GM12891 (cell line): ENCODE measurements around the gene GCSH.

ENCODE experiments used
- DNase-seq: peaks from one replicate; pipeline ENCODE4 v3.0.0; 2011; ENCODE audit warnings: low spot score; ENCODE audit not compliant: insufficient read length
- FAIRE-seq: peaks from 2 replicates; lab custom pipeline; 2011; peaks lifted over from hg19 to GRCh38; lab: Jason Lieb, UNC
- PAX5 ChIP-seq: IDR thresholded peaks from 2 replicates; pipeline ENCODE4 v1.6.1; 2011; ENCODE audit warnings: low read length, moderate library complexity, mild to moderate bottlenecking; ENCODE audit not compliant: insufficient read depth, severe bottlenecking
- POLR2A ChIP-seq: IDR thresholded peaks from 2 replicates; pipeline ENCODE4 v1.6.1; 2011; ENCODE audit warnings: low read depth, low read length, control low read depth
- POLR2AphosphoS5 ChIP-seq: IDR thresholded peaks from 2 replicates; pipeline ENCODE4 v1.6.1; 2011; ENCODE audit warnings: low read depth, low read length, control low read depth
- POU2F2 ChIP-seq: IDR thresholded peaks from 2 replicates; pipeline ENCODE4 v1.6.1; 2011; ENCODE audit warnings: low read depth, mild to moderate bottlenecking, control low read depth, low read length, moderate library complexity
- SPI1 ChIP-seq: IDR thresholded peaks from 2 replicates; pipeline ENCODE4 v1.6.1; 2011; ENCODE audit warnings: low read depth, low read length, control low read depth
- TAF1 ChIP-seq: IDR thresholded peaks from 2 replicates; pipeline ENCODE4 v1.6.1; 2011; ENCODE audit warnings: low read depth, low read length, control low read depth

GCSH gene

DNA sequence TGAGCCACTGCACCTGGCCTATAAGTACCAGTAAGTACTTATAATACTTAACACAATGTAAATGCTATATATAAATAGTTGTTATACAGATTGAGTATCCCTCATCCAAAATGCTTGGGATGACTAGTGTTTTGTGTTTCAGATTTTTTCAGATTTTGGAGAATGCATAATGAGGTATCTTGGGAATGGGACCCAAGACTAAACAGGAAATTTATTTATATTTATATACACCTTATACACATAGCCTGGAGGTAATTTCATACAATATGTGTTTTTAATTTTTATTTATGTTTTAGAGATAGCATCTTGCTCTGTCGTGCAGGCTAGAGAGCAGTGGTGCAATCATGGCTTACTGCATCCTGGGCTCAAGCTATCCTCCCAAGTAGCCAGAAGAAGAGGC, 9.8 kb upstream of the GCSH start:
- TF ChIP-seq TAF1 (no peak), SPI1 (no peak), POU2F2 (no peak), PAX5 (no peak), POLR2AphosphoS5 (no peak), POLR2A (no peak)
- no peak for DNase-seq
- no peak for FAIRE-seq

DNA sequence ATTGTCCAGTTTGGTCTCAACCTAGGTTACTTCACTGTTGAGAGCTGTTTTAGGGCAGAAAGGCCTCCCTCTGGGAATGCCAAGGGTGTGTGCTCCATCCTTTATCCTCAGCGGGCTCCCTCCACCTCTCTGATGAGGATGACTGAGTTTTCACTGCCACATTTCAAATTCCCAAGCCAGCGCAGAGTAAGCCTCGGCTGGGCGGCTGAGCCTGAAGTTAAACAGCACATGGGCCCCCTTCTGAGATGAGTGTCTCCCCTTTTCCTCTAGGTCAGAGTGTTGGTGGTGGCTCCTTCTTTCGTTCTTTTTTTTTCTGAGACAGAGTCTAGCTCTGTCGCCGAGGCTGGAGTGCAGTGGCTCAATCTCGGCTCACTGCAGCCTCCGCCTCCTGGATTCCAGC, 5.5 kb upstream of the GCSH start:
- no peak for DNase-seq
- TF ChIP-seq PAX5 (no peak), SPI1 (no peak), TAF1 (no peak), POLR2A (no peak), POLR2AphosphoS5 (no peak), POU2F2 (no peak)
- no peak for FAIRE-seq

DNA sequence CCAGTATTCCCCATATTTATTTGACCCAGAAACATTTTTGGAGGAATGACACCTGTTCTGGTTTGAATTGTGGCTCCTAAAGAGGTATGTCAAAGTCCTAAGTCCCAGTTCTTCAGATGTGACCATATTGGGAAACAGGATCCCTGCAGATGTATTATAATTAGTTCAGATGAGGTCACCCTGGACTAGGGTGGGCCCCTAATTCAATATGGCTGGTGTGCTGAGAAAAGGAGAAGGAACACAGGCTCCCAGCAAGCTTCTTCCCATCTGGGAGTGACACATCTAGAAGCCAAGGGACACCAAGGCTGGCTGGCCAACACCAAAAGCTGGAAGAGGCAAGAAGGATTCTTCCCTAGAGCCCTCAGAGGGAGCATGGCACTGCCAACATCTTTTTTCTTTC, 3.8 kb upstream of the GCSH start:
- TF ChIP-seq SPI1 = no peak
- DNase-seq (no peak), FAIRE-seq (no peak)

DNA sequence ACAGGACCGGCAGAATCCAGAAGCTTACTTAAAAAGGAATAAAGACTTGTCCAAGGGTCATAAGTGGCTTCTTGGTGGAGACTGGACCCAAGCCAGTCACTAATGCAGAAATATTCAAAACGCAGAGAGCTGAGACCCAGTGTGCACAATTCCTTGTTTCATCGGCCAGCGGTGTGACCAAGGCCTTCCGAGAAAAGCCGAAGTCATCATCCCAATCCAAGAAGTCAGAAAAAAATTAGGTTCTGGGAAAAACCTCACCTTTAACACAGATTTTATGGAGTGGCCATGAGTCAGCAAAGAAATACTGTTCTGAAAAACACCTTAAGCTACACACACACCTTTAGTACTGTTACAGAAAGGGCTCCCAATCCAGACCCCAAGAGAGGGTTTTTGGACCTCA, 1.0 kb upstream of the GCSH start:
- DNase-seq (no peak), FAIRE-seq (no peak)
- TF ChIP-seq TAF1 = no peak
- TF ChIP-seq SPI1 = no peak
- TF ChIP-seq POU2F2 = no peak
- TF ChIP-seq POLR2A = no peak
- no peak for TF ChIP-seq PAX5
- no peak for TF ChIP-seq POLR2AphosphoS5

DNA sequence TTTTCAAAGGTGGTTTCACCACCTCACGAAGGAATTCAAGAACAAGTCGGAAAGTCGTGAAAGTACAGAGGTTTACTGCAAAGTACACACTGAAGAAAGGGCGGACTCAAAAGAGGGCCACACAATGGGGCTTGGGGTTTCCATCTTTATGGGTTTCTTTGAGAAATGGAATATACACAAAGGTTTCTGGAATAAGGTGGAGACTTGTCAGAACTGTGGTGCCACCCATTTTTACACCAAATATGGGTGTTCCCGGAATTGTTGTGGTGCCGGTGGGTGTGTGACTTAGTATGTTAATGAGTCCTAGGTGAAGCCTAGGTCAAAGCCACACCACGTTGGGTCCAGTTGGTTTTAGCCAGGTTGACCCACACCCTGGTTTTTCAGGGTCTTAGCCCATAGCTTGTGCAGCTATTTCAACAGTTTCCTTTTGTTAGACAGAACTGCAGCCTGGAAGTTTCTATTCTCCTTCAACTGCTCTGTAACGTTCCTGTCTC, 567 bp upstream of the GCSH start:
- DNase-seq (no peak), FAIRE-seq (no peak)
- TF ChIP-seq SPI1 (no peak), PAX5 (no peak), POLR2AphosphoS5 (no peak), TAF1 (no peak), POLR2A (no peak), POU2F2 (no peak)

DNA sequence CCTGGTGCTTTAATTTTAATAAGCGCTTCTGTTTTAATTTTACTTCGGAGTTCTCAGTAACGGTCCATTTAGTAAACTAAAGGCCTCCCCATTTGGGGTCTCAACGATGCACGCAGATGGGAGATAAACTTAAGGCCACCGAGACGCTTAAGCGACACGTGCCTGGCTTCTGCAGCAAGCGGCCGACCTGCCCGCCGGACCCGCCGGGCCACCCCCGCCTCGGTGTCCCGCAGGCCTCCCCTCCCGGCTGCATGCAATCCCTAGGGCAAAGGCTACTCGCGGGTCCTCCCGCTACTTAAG, 592 bp downstream of the GCSH start:
- FAIRE-seq (no peak), DNase-seq (no peak)
- TF ChIP-seq POU2F2 = no peak
- TF ChIP-seq PAX5 = no peak
- no peak for TF ChIP-seq SPI1
- TF ChIP-seq TAF1 = no peak
- no peak for TF ChIP-seq POLR2A
- no peak for TF ChIP-seq POLR2AphosphoS5

DNA sequence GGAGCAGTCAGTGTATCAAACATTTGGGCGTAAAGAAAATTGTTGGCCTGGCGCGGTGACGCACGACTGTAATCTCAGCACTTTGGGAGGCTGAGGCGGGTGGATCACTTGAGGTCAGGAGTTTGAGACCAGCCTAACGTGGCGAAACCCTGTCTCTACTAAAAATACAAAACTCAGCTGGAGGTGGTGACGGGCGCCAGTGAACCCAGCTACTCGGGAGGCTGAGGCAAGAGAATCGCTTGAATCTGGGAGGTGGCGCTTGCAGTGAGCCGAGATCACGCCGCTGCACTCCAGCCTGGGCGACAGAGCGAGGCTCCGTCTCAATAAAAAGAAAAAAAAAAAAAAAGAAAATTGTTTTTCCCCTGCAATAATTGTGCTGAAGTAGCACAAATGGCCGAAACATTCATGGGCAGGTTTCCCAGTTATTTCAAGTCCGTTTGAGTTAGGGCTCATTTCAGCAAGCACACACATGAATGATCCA, 1.4 kb downstream of the GCSH start:
- FAIRE-seq = no peak
- TF ChIP-seq POU2F2 = no peak
- no peak for TF ChIP-seq TAF1
- no peak for TF ChIP-seq POLR2A
- TF ChIP-seq SPI1 = no peak
- TF ChIP-seq POLR2AphosphoS5 = no peak
- TF ChIP-seq PAX5 = no peak
- DNase-seq = no peak

DNA sequence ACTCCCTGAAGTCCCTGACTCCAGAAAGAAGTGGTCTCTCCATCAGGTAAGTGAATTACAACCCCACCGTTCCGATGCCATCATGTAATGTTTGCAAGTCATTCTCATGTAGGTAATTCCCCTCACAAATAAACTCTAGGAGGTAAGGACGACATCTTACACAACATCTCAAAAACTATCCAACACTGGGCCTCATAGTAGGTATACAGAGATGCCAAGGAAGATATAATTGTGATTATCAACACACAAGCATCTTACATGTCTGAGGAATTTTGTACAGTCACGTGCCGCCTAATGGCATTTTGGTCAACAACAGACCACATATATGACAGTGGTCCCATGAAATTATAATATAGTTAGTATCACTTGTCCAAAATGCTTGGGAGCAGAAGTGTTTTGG, 7.4 kb downstream of the GCSH start:
- FAIRE-seq (no peak), DNase-seq (no peak)
- TF ChIP-seq POLR2AphosphoS5 (no peak), POU2F2 (no peak), TAF1 (no peak), POLR2A (no peak), PAX5 (no peak), SPI1 (no peak)

DNA sequence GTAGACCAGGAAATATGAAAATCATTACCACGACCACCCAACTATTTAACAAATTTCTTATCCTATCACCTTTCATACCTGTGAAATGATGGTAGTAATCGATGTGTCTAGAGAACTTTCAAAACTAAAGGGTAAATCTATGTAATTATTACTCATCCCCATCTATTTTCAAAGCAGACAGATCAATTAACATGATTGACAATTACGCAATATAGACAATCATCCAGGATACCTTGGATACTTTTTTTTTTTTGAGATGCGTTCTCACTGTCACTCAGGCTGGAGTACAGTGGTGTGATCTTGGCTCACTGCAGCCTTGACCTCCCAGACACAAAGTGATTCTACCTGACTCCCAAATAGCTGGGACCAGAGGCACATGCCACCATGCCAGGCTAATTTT, 15.2 kb downstream of the GCSH start:
- FAIRE-seq (no peak), DNase-seq (no peak)
- no peak for TF ChIP-seq PAX5
- no peak for TF ChIP-seq POU2F2
- no peak for TF ChIP-seq POLR2A
- TF ChIP-seq POLR2AphosphoS5 = no peak
- no peak for TF ChIP-seq TAF1
- no peak for TF ChIP-seq SPI1

DNA sequence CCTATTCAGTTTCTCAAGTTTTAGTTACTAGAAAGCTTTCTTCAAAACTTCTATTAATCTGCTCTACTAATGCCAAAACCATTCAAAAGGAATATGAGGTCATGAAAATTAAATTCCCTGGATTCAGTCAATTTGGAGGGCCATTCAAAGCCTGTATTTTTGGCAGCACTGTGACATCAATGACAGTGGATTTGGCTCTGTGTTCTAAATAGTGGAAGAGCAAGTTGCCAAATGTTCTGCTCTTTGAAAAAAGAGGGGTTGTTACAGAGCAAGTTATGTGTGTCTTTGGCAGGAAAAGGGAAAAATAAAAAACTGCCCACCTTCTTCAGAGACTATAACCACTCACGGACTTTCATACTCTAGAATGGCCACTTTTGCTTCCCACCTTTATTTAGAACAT, 16.0 kb downstream of the GCSH start:
- FAIRE-seq (no peak), DNase-seq (no peak)
- TF ChIP-seq POLR2A (no peak), TAF1 (no peak), POLR2AphosphoS5 (no peak), SPI1 (no peak), POU2F2 (no peak), PAX5 (no peak)
